Activated naive CD8-positive, alpha-beta T cell treated with anti-CD3 and anti-CD28 coated beads, Interleukin-2, amount 50 U/mL, for 16 hours (primary cell): ENCODE measurements around the gene PDE6A.
"Not testable (repeated sequence)": the region's sequence is repeated elsewhere in the genome, so short reads cannot be mapped to it uniquely, and the experiment has no call there.

Experiments used
- DNase-seq: peaks from one replicate; pipeline ENCODE4 v3.0.0-alpha.2; 2020; ENCODE audit warnings: low read depth, low spot score

PDE6A gene

DNA sequence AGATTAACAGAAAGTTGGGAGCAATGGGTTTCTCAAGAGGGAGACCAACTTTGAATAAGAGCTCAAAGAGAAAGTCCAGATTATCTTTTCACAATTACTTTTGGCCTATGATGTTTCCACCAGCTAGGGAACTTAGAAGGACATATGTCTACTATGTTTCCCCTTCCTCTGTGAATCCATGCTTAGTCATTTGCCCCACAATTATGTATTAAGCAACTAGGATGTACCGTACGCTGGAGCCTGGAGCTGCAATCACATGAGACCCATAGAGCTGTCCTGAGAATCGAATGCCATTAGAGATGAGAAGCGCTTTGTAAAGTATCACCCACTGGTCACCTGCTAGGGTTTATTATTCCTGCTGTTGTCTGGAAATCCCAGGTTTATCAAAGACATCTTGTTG lies 78.8 kb downstream of the PDE6A start:
- DNase-seq, result no peak

DNA sequence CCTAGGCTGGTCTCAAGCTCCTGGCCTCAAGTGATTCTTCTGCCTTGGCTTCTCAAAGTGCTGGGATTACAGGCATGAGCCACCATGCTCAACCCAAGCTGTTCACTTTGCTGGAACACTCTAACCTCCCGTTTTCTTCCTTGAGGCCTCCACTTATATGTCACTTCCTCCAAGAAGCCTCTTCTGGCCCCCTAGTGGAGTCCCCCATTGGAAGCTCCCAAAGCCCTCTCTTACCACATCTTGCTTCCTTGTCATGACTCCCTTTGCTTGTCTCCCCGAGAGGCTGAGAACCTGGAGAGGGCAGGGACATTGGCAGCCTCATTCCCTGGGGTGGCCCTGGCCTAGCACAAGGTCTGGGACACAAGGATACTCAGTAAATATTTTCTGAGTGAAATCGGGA lies 80.8 kb downstream of the PDE6A start:
- no peak for DNase-seq

GRCh38 chr5:149863176-149863575 lies 81.4 kb downstream of the PDE6A start:
- DNase-seq, result no peak

GRCh38 chr5:149860801-149861322 lies 83.7 kb downstream of the PDE6A start:
- DNase-seq, result no peak

DNA sequence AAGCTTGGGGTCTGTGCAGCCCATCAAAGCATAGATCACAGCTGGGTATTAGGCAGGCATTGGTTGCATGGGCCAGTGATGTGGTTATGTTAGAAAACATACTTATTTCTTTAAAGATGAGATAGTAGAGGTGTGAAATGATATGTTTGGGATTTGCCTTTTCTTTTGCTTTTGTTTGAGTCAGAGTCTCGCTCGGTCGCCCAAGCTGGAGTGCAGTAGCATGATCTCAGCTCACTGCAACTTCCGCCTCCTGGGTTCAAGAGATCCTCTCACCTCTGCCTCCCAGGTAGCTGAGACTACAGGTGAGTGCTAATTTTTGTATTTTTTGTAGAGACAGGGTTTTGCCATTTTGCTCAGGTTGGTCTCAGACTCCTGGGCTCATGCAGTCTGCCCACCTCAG lies 84.8 kb downstream of the PDE6A start:
- no peak for DNase-seq

GRCh38 chr5:149858481-149858880 lies 86.1 kb downstream of the PDE6A start:
- DNase-seq, result not testable (repeated sequence)

GRCh38 chr5:149857499-149857898 lies 87.1 kb downstream of the PDE6A start:
- no peak for DNase-seq

DNA sequence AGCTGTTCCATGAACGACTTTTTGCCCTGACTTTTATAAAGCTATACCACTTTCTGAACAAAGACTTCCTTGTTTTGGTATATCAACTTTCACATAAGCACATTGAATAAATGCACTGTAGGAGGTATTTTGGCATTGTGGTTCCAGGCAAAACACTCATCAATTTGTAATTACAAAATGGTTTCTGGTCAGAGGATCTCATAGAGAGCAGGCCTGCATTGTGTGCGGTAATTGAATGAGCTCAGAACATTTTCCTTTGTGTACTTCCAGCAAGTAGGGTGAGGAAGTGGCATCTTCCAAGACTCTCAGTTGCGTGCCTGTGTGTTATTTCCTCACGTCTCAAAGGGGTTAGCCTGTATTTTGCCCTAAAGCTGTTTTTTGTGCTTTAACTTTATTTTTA lies 89.2 kb downstream of the PDE6A start:
- no peak for DNase-seq

DNA sequence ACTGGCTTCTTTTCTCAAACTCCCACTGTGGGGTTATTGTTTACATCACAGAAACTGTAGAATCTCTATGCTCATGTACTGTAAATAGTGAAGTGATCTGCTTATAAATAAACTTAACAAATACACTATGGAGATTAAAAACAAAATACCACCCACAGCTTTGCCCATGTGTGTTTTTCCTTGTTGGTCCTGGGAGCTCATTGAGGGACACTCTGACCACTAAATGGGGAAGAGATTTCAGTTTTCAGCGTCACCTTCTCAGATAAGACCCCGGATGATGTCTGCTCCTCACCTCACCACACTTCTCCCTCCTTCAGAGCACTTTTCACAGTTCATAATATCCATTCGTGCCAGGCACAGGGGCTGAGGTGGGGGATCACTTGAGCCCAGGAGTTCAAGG lies 89.7 kb downstream of the PDE6A start:
- no peak for DNase-seq

GRCh38 chr5:149853701-149854100 lies 90.9 kb downstream of the PDE6A start:
- DNase-seq, result no peak

DNA sequence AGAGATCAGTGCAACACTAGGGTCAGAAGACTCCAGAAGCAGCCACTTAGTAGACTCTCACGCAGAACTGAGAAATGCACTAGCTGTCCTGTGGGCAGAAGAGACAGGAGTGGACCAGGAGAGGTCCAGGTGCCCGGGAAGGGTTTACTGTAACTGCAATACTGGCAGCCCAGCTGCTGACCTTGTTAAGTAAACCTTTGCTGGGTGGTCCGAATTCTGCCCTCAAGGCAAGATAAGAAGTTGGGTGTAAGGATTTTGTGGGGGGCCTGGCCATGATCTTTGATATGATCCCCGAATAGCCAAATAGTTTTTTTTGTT lies 91.3 kb downstream of the PDE6A start:
- DNase-seq, result no peak

- DNase-seq, result no peak
Measured at GRCh38 chr5:149852641-149853330, 91.8 kb downstream of the PDE6A start.

- DNase-seq, result no peak
Measured at GRCh38 chr5:149851211-149851610, 93.4 kb downstream of the PDE6A start.

- DNase-seq, result no peak
Measured at GRCh38 chr5:149849966-149850910, 94.4 kb downstream of the PDE6A start.

GRCh38 chr5:149849280-149849965 lies 95.2 kb downstream of the PDE6A start:
- DNase-seq, result no peak

DNA sequence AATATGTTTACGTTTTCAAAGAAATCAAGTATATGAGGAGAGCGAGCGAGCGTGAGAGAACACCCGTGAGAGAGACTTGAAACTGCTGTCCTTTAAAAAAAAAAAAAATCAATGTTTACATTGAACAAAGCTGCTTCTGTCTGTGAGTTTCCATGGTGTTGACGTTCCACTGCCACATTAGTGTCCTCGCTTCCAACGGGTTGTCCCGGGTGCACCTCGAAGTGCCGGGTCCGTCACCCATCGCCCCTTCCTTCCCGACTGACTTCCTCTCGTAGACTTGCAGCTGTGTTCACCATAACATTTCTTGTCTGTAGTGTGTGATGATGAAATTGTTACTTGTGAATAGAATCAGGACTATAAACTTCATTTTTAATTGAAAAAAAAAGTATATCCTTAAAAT lies 97.0 kb downstream of the PDE6A start:
- DNase-seq, result no peak

DNA sequence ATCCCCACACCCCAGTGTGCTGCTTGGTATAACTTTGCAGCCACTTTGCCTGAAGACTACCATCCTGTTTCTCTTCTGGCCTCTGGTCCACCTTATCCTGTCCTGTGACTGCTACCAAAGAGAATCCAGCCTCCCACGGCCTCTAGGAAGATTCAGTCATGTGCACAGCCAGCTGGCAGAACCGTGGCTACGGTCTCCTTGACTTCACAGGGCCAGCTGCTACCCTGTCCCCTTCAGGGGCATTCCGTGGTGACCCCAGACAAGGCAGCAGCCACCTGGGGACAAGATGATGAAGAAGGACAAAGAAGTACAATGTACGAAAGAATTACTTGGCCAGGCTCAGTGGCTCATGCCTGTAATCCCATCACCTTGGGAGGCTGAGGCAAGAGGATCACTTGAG lies 98.6 kb downstream of the PDE6A start:
- DNase-seq, result no peak

- DNase-seq, result no peak
Measured at GRCh38 chr5:149845601-149846000, 99.0 kb downstream of the PDE6A start.

GRCh38 chr5:149841851-149842793 lies 102.5 kb downstream of the PDE6A start:
- DNase-seq, result no peak

- no peak for DNase-seq
Measured at GRCh38 chr5:149840226-149840825, 104.3 kb downstream of the PDE6A start.

GRCh38 chr5:149839761-149840160 lies 104.8 kb downstream of the PDE6A start:
- no peak for DNase-seq
